Calu3 (cell line): ENCODE data around the gene JOSD2. TPM values are rescaled to one million over a fixed set of nuclear protein-coding genes. Genes with fewer than 3 reads are reported as not detected.

Experiments
- BruUV-seq: library from RNA; stranded (reverse); fragments of 400-500 nt; replicated peaks from 2 replicates; lab custom pipeline; 2021; lab: Mats Ljungman, UMichigan
- CTCF ChIA-PET: fragments of 300-600 bp; sonication (Branson Sonifier 250); formaldehyde crosslinking; loops from one replicate; lab custom pipeline; 2022; ENCODE audit warnings: antibody characterized with exemption; lab: Charles Lee
- DNase-seq: peaks from one replicate; pipeline ENCODE4 v3.0.0; 2022
- H3K27ac Mint-ChIP-seq: one replicate; pipeline ENCODE4 v1.8.0; 2022; ENCODE audit warnings: mixed read lengths; ENCODE audit not compliant: unreplicated experiment
- H3K27me3 Mint-ChIP-seq: one replicate; pipeline ENCODE4 v1.8.0; 2022; ENCODE audit warnings: mixed read lengths; ENCODE audit not compliant: unreplicated experiment
- H3K36me3 Mint-ChIP-seq: one replicate; pipeline ENCODE4 v1.8.0; 2022; ENCODE audit warnings: mild to moderate bottlenecking, moderate library complexity, mixed read lengths; ENCODE audit not compliant: insufficient read depth, unreplicated experiment
- H3K4me1 Mint-ChIP-seq: one replicate; pipeline ENCODE4 v1.8.0; 2022; ENCODE audit warnings: mild to moderate bottlenecking, low read depth, mixed read lengths; ENCODE audit not compliant: unreplicated experiment
- H3K4me3 Mint-ChIP-seq: one replicate; pipeline ENCODE4 v1.8.0; 2022; ENCODE audit warnings: mild to moderate bottlenecking, low read depth, moderate library complexity, mixed read lengths; ENCODE audit not compliant: unreplicated experiment
- H3K9me3 Mint-ChIP-seq: one replicate; pipeline ENCODE4 v1.8.0; 2022; ENCODE audit warnings: low read depth, mixed read lengths; ENCODE audit not compliant: unreplicated experiment
- intact Hi-C: fragments of 100-400 bp; cut with micrococcal nuclease; formaldehyde crosslinking; loops from one replicate; pipeline ENCODE4 v1.10.0; 2022; ENCODE audit not compliant: unreplicated experiment
- total RNA-seq: library from RNA; stranded (reverse); gene quantifications from 2 replicates; pipeline ENCODE4 v1.2.3, GENCODE V29; 2022
- TF ChIP-seq, protein P1 (sequence below): fragments of 200-600 bp; IDR thresholded peaks from one replicate; pipeline ENCODE4 v1.8.0; 2022; ENCODE audit warnings: antibody characterized with exemption; ENCODE audit not compliant: unreplicated experiment

Gene JOSD2
- total RNA-seq, 1 experiment from 2014 or later, result 38.6 TPM

DNA sequence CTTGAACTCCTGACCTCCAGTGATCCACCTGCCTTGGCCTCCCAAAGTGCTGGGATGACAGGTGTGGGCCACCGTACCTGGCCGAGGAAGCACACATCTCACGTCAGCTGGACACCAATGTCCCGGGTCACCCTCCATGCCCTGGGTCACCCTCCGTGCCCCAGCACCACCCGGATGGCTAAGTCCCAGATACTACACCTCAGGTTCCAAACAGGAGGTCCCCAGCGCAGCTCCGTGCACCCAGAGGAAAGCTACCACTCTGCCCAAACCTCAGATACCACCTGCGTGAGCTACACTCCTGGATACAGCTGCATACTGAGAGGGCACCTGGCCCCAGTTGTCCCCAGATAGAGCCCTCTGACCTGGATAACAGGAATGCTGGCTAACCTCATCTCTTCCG lies 43.2 kb upstream of the JOSD2 start:
- Mint-ChIP-seq H3K36me3 (peaks cover 11% of the 10 kb centered on the region), H3K27ac (no peak overlapping the region), H3K4me3 (no peak overlapping the region), H3K27me3 (peaks cover 100% of the 10 kb centered on the region), H3K9me3 (no peaks in the 10 kb centered on the region), H3K4me1 (peaks cover 8% of the 10 kb centered on the region)
- CTCF ChIA-PET, result no interaction called here
- DNase-seq, result no peak
- intact Hi-C loops, result no loop called here
- BruUV-seq, result no TSS peak
- TF ChIP-seq, protein P1, sequence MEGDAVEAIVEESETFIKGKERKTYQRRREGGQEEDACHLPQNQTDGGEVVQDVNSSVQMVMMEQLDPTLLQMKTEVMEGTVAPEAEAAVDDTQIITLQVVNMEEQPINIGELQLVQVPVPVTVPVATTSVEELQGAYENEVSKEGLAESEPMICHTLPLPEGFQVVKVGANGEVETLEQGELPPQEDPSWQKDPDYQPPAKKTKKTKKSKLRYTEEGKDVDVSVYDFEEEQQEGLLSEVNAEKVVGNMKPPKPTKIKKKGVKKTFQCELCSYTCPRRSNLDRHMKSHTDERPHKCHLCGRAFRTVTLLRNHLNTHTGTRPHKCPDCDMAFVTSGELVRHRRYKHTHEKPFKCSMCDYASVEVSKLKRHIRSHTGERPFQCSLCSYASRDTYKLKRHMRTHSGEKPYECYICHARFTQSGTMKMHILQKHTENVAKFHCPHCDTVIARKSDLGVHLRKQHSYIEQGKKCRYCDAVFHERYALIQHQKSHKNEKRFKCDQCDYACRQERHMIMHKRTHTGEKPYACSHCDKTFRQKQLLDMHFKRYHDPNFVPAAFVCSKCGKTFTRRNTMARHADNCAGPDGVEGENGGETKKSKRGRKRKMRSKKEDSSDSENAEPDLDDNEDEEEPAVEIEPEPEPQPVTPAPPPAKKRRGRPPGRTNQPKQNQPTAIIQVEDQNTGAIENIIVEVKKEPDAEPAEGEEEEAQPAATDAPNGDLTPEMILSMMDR, result no peak

DNA sequence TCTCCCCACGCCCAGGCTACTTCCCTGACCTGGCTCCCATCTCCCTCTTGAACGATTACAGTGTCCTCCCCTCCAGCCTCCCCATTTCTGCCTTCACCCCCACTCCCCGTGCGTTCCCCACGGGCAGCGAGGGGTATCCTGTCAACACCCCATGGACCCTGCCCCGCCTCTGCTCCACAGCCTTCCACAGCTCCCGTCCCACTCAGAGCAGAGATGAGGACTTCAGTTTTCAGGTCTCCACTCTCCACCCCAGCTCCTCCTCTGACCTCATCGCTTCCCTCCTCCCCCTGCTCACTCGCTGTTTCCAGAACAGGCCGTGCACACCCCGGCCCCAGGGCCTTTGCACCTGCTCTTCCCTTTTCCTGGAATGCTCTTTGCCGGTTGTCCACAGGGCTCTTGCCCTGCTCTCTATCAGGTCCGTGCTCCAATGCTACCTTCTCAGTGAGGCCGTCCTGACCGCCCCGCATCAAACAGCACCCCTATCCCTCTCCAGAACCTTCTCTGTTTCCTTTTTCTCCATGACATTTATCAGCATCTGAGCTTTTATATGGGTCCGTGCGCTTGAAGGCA lies 42.2 kb upstream of the JOSD2 start:
- CTCF ChIA-PET, result no interaction called here
- no peaks in the 10 kb centered on the region for H3K9me3 Mint-ChIP-seq
- DNase-seq, result no peak
- no peak overlapping the region for H3K27ac Mint-ChIP-seq
- peaks cover 8% of the 10 kb centered on the region for H3K4me1 Mint-ChIP-seq
- no peak overlapping the region for H3K4me3 Mint-ChIP-seq
- intact Hi-C loops, result no loop called here
- H3K36me3 Mint-ChIP-seq, result peaks cover 6% of the 10 kb centered on the region
- H3K27me3 Mint-ChIP-seq, result peaks cover 100% of the 10 kb centered on the region
- TF ChIP-seq, protein P1, result no peak
- BruUV-seq, result no TSS peak

DNA sequence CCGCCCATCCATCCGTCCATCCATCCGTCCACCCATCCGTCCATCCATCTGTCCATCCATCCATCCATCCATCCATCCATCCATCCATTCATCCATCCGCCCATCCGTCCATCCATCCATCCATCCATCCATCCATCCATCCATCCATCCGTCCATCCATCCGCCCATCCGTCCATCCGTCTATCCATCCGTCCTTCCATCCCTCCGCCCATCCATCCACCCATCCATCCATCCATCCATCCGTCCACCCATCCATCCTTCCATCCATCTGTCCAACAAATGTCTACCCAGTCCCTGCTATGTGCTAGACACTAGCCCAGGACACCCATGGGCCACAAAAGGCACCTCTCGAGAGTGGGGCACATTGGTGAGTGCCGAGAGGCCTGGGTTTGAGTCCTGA lies 41.5 kb upstream of the JOSD2 start:
- TF ChIP-seq, protein P1, result no peak
- BruUV-seq, result no TSS peak
- CTCF ChIA-PET, result no interaction called here
- H3K36me3 Mint-ChIP-seq, result peaks cover 6% of the 10 kb centered on the region
- DNase-seq, result no peak
- H3K4me3 Mint-ChIP-seq, result no peak overlapping the region
- H3K4me1 Mint-ChIP-seq, result peaks cover 8% of the 10 kb centered on the region
- peaks cover 100% of the 10 kb centered on the region for H3K27me3 Mint-ChIP-seq
- intact Hi-C loops, result no loop called here
- no peaks in the 10 kb centered on the region for H3K9me3 Mint-ChIP-seq
- H3K27ac Mint-ChIP-seq, result no peak overlapping the region

DNA sequence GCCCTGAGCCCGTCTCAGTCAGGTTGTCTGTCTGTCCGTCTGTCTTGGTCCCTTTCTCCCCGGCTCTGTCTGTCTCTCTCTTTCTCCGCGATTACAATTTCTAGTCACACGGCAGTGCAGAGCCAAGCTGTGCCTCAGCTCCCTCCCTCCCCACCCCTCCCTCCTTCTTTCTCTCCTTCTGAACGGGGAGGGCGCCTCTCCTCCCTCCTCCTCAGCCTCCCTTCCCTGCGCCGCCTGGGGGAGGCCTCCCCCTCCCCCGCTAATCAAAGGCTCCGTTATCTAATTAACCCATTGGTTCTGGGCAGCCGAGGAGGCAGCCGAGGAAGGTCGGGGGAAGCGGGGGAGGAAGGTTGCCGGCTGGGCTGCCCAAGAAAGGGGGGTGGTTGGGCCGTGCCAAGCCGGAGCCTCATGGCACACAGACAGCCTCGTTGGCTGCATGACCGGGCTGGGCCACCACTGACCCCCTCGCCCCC lies 40.8 kb upstream of the JOSD2 start:
- Mint-ChIP-seq H3K4me1 (peaks cover 7% of the 10 kb centered on the region), H3K27me3 (peaks cover 100% of the 10 kb centered on the region), H3K27ac (no peak overlapping the region), H3K36me3 (peaks cover 6% of the 10 kb centered on the region), H3K4me3 (no peak overlapping the region), H3K9me3 (no peaks in the 10 kb centered on the region)
- no TSS peak for BruUV-seq
- CTCF ChIA-PET, result no interaction called here
- TF ChIP-seq, protein P1, result no peak
- no peak for DNase-seq
- intact Hi-C loops, result no loop called here
